OCI-M2 (cell line): ENCODE measurements around the gene PCP2.

Source experiments
- DNase-seq: peaks from one replicate; lab custom pipeline; 2025; ENCODE audit not compliant: unreplicated experiment; lab: John Stamatoyannopoulos, UW

The PCP2 gene

DNA sequence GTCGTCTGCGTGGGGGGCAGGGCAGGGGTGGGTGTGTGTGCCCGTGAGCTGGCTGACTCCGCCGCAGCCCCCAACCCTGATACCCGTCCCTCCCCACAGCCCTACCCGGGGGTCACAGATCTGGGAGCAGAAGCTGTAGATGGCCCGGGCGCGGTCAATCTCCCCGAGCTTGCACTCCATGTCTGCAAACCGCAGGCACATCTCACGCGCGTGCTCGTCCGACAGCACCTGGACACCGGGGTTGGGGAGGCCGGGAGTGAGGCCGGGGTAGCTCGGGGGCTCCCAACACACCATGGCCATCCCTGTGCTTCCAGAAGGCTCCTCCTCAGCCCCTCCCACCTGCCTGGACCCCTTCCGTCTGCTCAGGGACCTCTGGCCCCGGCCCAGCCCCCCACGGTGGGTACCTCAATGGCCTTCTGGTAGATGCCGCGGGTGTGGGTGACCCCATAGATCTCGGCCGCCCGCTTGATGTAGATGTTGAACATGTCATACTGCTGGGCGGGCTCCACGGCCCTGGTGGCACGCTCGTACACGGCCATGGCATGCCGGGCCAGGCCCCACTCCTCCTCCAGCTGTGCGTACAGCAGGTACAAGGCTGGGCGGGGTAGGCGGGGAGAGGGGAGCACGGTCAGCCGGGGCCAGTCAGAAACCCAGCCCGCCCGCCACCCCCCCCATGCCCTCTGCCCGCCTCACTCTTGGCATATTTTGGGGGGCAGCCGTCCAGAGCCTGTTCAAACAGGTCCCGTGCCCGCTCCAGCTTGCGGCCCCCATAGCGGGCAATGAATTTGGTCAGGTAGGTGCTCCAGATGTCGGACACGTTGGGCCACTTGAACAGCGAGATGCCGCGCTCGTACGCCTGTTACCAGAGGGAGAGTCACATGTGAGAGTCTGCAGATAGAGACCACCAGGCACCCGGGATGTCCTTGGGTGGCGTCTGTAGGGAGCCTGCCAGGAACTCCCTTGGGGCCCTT, 12.8 kb downstream of the PCP2 start:
- DNase-seq = no peak

- DNase-seq = no peak
Observed at GRCh38 chr19:7619671-7620441, 13.7 kb downstream of the PCP2 start.

DNA sequence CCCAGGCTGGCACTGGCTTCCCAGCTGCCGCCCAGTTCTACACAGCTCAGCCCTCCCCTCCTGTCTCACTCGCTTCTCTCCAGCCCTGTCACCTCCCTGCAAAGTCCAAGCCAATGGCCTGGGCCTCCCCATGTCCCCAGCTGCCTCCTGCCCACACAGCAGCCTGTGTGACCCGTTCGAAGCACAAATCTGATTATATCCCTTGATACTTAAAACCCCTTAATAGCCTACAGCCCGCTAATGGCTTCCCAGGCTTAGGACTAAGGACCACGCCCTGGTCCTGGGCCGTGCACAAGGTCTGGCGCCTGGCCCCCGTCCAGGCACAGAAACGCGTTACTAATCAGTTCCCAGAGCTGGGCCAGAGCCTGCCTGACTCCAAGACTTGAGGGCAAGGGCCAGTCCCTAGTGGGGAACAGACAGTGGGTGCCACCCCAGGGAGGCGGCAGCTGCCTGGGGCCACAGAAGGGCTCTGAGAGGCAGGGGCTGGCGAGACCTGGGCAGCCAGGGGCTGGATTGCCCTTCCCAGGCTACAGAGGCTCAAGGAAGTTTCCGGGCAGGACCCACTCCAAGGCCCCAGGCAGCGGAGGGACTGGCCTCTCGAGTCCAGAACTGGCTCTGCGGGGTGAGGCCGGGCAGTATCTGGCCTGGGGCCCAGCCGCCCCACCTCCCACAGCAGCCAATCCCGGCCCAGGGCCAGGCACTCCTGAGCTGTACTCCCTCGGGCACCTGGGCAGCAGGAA, 14.6 kb downstream of the PCP2 start:
- DNase-seq = no peak

DNA sequence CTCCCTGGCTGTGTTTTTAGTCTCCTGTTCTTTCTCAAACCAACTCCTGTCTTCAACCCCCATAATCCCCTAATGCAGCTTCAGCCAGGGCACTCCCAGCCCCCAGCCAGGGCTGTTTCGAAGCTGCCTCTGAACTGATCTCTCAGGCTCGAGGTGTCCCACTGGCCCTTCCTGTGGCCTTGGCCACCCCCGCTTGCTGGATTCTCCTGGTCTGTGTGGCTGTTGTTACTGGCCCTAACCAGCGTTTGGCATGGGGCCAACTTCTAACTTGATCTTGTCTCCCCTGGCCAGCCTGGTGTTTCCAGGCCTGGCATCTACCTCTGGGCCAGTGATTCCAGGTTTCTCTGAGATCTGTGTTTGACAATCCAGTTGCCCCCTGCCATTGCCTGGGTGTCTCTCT, 15.2 kb downstream of the PCP2 start:
- no peak for DNase-seq

DNA sequence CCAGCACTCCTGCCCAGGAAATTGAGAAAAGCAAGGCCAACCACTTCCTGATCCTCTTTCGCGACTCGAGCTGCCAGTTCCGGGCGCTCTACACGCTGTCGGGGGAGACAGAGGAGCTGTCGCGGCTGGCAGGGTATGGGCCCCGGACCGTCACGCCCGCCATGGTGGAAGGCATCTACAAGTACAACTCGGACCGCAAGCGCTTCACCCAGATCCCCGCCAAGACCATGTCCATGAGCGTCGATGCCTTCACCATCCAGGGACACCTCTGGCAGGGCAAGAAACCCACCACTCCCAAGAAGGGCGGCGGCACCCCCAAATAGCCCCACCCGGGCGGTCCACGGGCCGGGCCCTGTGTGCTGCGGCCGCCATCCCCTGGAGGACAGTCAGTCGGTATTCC, 15.8 kb downstream of the PCP2 start:
- no peak for DNase-seq

- no peak for DNase-seq
Observed at GRCh38 chr19:7617172-7617571, 16.3 kb downstream of the PCP2 start.

GRCh38 chr19:7614859-7615741, 18.4 kb downstream of the PCP2 start:
- no peak for DNase-seq

DNA sequence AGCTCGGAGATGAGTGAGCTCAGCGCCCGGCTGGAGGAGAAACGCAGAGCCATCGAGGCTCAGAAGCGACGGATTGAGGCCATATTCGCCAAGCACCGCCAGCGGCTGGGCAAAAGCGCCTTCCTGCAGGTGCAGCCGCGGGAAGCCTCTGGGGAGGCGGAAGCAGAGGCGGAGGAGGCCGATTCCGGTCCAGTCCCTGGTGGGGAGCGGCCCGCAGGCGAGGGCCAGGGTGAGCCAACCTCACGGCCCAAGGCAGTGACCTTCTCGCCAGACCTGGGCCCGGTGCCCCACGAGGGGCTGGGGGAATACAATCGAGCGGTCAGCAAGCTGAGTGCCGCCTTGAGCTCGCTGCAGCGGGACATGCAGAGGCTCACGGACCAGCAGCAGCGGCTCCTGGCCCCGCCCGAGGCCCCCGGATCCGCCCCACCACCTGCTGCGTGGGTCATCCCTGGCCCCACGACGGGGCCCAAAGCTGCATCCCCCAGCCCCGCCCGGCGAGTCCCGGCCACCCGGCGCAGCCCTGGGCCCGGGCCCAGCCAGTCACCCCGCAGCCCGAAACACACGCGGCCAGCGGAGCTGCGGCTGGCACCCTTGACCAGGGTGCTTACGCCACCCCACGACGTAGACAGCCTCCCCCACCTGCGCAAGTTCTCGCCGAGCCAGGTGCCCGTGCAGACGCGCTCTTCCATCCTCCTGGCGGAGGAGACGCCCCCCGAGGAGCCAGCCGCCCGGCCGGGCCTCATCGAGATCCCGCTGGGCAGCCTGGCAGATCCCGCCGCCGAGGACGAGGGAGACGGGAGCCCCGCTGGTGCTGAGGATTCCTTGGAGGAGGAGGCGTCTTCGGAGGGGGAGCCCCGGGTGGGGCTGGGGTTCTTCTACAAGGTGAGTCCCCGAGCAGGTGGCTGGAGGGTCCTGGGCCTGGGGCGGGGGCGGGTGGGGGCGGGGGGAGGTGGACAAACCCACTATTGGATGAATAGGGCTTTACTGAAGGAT, 20.9 kb downstream of the PCP2 start:
- DNase-seq = no peak

DNA sequence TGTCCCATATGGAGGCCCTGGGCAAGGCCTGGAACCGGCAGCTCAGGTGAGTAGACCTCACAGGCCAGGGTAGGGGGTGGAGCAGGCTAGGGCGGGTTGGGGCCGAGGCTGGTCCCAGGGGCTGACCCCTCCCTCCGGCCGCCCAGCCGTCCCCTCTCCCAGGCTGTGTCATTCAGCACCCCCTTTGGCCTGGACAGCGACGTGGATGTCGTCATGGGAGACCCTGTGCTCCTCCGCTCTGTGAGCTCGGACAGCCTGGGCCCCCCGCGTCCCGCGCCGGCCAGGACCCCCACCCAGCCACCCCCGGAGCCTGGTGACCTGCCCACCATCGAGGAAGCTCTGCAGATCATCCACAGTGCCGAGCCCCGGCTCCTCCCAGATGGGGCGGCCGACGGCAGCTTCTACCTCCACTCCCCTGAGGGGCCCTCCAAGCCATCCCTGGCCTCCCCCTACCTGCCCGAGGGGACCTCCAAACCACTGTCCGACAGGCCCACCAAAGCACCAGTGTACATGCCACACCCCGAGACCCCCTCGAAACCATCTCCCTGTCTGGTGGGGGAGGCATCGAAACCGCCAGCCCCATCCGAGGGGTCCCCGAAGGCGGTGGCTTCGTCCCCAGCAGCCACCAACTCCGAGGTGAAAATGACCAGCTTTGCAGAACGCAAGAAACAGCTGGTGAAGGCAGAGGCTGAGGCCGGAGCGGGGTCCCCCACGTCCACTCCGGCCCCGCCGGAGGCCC, 21.8 kb downstream of the PCP2 start:
- DNase-seq = no peak

GRCh38 chr19:7610491-7611240, 22.9 kb downstream of the PCP2 start:
- DNase-seq = no peak

DNA sequence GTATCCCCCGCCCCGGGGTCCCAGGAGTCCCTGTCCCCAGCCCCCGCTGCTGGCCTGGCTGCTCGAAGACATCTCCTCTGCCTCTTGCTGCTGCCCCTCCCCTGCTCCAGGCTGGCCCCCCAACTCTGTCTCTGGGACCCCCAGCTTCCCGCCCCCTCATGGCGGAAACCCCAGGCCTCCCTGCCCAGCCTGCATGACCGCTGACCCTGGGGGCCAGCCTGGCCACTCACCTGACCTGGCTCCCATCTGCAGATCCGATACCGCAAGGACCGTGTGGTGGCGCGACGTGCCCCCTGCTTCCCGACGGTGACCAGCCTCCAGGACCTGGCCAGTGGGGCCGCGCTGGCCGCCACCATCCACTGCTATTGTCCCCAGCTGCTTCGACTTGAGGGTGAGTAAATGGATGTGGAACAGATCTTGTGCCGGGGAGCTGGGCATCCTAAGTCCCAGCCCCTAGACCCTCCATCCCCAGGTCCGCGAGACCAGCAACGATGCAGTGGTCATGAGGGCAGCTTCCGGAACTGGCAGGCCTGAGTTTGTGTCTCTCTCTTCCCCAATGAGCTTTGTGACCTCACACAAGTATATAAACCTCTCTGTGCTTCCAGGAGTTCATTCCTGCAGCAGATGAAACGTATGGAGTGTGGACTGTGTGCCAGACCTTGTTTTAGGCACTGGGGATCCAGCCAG, 25.5 kb downstream of the PCP2 start:
- DNase-seq = no peak

- no peak for DNase-seq
Observed at GRCh38 chr19:7607212-7607873, 26.2 kb downstream of the PCP2 start.

DNA sequence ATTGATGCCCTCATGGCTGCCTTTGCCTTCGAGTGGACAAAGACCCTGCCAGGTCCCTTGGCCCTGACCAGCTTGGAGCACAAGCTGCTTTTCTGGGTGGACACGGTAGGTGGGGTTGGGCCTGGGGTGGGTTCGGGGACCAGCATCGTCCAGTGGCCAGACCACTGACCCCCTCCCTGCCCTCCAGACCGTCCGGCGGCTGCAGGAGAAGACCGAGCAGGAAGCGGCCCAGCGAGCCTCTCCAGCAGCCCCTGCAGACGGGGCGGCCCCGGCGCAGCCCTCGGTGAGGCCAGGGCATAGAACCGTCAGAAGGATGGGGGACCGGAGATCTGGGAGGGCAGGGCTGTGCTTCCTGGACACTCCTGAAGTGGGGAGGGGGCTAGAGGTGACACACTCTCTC, 27.2 kb downstream of the PCP2 start:
- no peak for DNase-seq

GRCh38 chr19:7605490-7606222, 27.9 kb downstream of the PCP2 start:
- DNase-seq = peak; percentile 98

GRCh38 chr19:7603919-7604318, 29.6 kb downstream of the PCP2 start:
- no peak for DNase-seq

DNA sequence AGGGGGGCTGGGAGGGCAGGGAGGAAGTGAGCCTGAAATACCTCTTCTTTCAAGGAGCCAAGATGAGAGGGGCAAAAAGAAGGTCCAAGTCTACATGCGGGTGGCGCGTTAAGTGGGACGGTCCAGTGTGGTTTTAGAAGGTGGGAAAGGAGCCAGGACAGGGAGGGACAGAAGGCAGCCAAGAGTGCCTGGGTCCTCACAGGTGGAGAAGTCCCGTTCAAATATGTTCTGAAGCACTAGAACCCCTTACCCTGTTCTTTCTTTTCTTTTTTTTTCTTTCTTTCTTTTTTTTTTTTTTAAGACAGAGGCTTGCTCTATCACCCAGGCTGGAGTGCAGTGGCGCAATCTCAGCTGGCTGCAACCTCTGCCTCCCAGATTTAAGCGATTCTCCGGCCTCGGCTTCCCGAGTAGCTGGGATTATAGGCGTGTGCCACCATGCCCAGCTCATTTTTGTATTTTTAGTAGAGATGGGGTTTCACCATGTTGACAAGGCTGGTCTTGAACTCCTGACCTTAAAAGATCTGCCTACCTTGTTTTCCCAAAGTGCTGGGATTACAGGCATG, 30.5 kb downstream of the PCP2 start:
- DNase-seq = no peak
